GM12878 (cell line): ENCODE results near the gene PTPN2. TPM values are rescaled to one million over a fixed set of nuclear protein-coding genes. Genes with fewer than 3 reads are reported as not detected.

Experiments
- BACH1 ChIP-seq: fragments of 450-650 bp; IDR thresholded peaks from 2 replicates; pipeline ENCODE4 v1.6.1; 2017; ENCODE audit warnings: mild to moderate bottlenecking, borderline replicate concordance
- DPF2 ChIP-seq: fragments of 450-650 bp; IDR thresholded peaks from 2 replicates; pipeline ENCODE4 v1.6.1; 2017; ENCODE audit warnings: mild to moderate bottlenecking
- ESRRA ChIP-seq: IDR thresholded peaks from 2 replicates; pipeline ENCODE4 v1.6.1; 2012; ENCODE audit warnings: mild to moderate bottlenecking, low read length, improper control_type of control experiment
- HCFC1 ChIP-seq: fragments of 150-350 bp; IDR thresholded peaks from 2 replicates; pipeline ENCODE4 v1.6.1; 2014; ENCODE audit warnings: low read length
- HDGF ChIP-seq: fragments of 450-650 bp; IDR thresholded peaks from 2 replicates; pipeline ENCODE4 v1.6.1; 2016; ENCODE audit warnings: antibody characterized with exemption
- IKZF2 ChIP-seq, 2 experiments: fragments of 450-650 bp; IDR thresholded peaks; 2 replicates each; pipeline ENCODE4 v1.6.1; 2017; ENCODE audit warnings: mild to moderate bottlenecking in 2 of 2, moderate library complexity in 2 of 2
- JUNB ChIP-seq: IDR thresholded peaks from 2 replicates; pipeline ENCODE4 v1.6.1; 2016; ENCODE audit warnings: antibody characterized with exemption, mild to moderate bottlenecking
- JUND ChIP-seq: IDR thresholded peaks from 2 replicates; pipeline ENCODE4 v1.6.1; 2012; ENCODE audit warnings: low read depth, mild to moderate bottlenecking, low read length, improper control_type of control experiment, moderate library complexity
- LARP7 ChIP-seq: fragments of 450-650 bp; IDR thresholded peaks from 2 replicates; pipeline ENCODE4 v1.6.1; 2017; ENCODE audit warnings: mild to moderate bottlenecking
- MEF2A ChIP-seq: IDR thresholded peaks from 2 replicates; pipeline ENCODE4 v1.6.1; 2011; ENCODE audit warnings: low read depth, mild to moderate bottlenecking, low read length, moderate library complexity; ENCODE audit not compliant: insufficient read depth
- NFYB ChIP-seq: IDR thresholded peaks from 2 replicates; pipeline ENCODE4 v1.6.1; 2011; ENCODE audit warnings: low read depth, mild to moderate bottlenecking, low read length, improper control_type of control experiment, moderate library complexity; ENCODE audit not compliant: insufficient read depth
- POLR2A ChIP-seq: IDR thresholded peaks from 2 replicates; pipeline ENCODE4 v1.6.1; 2011; ENCODE audit warnings: low read depth, mild to moderate bottlenecking, low read length
- RUNX3 ChIP-seq: IDR thresholded peaks from 2 replicates; pipeline ENCODE4 v1.6.1; 2012; ENCODE audit warnings: low read length, inconsistent platforms
- SIX5 ChIP-seq: IDR thresholded peaks from 2 replicates; pipeline ENCODE4 v1.6.1; 2011; ENCODE audit warnings: mild to moderate bottlenecking, low read depth, low read length, moderate library complexity; ENCODE audit not compliant: severe bottlenecking
- STAT1 ChIP-seq: fragments of 450-650 bp; conservative IDR thresholded peaks from 2 replicates; pipeline ENCODE4 v1.6.1; 2014; ENCODE audit warnings: antibody characterized with exemption, mild to moderate bottlenecking
- STAT3 ChIP-seq: IDR thresholded peaks from 2 replicates; pipeline ENCODE4 v1.6.1; 2011; ENCODE audit warnings: low read depth, low read length, improper control_type of control experiment
- TARDBP ChIP-seq: IDR thresholded peaks from 2 replicates; pipeline ENCODE4 v1.6.1; 2016; ENCODE audit warnings: borderline replicate concordance
- YY1 ChIP-seq: IDR thresholded peaks from 2 replicates; pipeline ENCODE4 v1.6.1; 2011; ENCODE audit warnings: low read depth, mild to moderate bottlenecking, low read length
- polyA plus RNA-seq, 11 experiments: library from polyadenylated mRNA; depleted of rRNA in 4 of 11; unstranded in 6 of 11; stranded (reverse) in 5 of 11; fragments of >200 nt; fragmentation: Nextera tagmentation in 4 of 11; fragmentation: Illumina TruSeq in 1 of 11; extraction: Ambion mirVana in 4 of 11; extraction: Trizol in 1 of 11; gene quantifications; 1 replicate in 1 of 11; 2 replicates in 10 of 11; pipeline versions ENCODE4 v1.2.1 to v1.2.3, GENCODE V29; 2011 to 2016; ENCODE audit warnings: inconsistent platforms in 2 of 11, missing spikeins in 2 of 11, low read depth in 1 of 11
- total RNA-seq, 4 experiments: library from RNA; depleted of rRNA in 3 of 4; stranded (reverse); fragments of >200 nt in 3 of 4; fragmentation: Illumina TruSeq in 1 of 4; extraction: Trizol in 1 of 4; gene quantifications; 2 replicates each; pipeline versions ENCODE4 v1.2.1 to v1.2.3, GENCODE V29; 2013 to 2021
- TF ChIP-seq, protein P1 (sequence below): fragments of 450-650 bp; IDR thresholded peaks from 2 replicates; pipeline ENCODE4 v1.6.1; 2018; ENCODE audit warnings: mild to moderate bottlenecking, low read depth, moderate library complexity; ENCODE audit not compliant: partially characterized antibody
- TF ChIP-seq, protein P2 (sequence below): IDR thresholded peaks from 2 replicates; pipeline ENCODE4 v1.6.1; 2012; ENCODE audit warnings: improper control_type of control experiment, low read depth, low read length; ENCODE audit not compliant: insufficient replicate concordance
- TF ChIP-seq, protein P3 (sequence below): IDR thresholded peaks from 2 replicates; pipeline ENCODE4 v1.6.1; 2012; ENCODE audit warnings: low read depth, low read length, improper control_type of control experiment
- TF ChIP-seq, protein P4 (sequence below): IDR thresholded peaks from 2 replicates; pipeline ENCODE4 v1.6.1; 2012; ENCODE audit warnings: low read length, inconsistent platforms

The PTPN2 gene
- total and polyA plus RNA-seq, 10 of the 15 experiments (the other 5 are each of a cell fraction or from before 2014, with no cell fraction given) = 46.5 to 86.7 (median 64.6) TPM

DNA sequence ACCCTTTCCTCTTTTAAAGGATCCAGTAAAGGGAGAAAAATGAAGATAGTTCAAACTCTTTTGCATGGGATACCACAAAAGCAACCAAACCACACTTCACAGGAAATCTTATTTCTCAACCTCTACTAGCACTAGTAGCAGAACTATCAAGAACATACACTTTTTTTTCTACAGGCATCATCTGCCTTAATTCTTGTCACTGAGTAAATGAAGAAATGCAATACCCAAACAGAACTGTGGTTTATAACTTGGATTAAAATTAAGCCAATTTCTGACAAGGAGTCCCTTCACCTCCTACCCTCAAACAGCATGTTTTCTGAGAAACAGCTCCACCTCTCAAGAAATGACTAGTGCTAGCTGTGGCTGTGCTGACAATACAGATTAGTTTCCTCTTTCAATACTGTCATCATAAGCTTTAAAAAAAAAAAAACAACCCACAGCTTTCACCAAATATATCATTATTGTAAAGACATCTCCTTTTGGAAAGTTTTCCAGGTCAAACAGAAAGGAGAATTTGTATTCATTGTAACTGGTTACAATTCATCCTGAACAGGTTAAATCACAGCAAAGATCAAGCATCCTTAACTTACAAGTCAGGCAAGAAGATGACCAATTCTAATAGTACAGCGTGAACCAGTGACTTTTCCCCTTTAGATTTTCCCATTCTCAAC is 44.4 kb downstream of the PTPN2 start (continued):
- TF ChIP-seq HDGF (no peak), TARDBP (no peak), LARP7 (no peak), BACH1 (peak; percentile 36; the same call in 1 of the 2 replicates), NFYB (no peak), HCFC1 (no peak), IKZF2 (IDR thresholded peaks at IDR 0.05) (peak; percentile 74 to 76), DPF2 (0 out of 2 replicates have a peak, but pooled peaks have one; percentile 74), POLR2A (no peak), RUNX3 (peak; percentile 92), STAT3 (peak; percentile 99; the same call in 1 of the 2 replicates), YY1 (no peak), ESRRA (no peak), MEF2A (peak; percentile 43; the same call in 1 of the 2 replicates), SIX5 (no peak), JUND (peak; percentile 81), STAT1 (no peak), JUNB (peak; percentile 91)
- TF ChIP-seq, protein P1, sequence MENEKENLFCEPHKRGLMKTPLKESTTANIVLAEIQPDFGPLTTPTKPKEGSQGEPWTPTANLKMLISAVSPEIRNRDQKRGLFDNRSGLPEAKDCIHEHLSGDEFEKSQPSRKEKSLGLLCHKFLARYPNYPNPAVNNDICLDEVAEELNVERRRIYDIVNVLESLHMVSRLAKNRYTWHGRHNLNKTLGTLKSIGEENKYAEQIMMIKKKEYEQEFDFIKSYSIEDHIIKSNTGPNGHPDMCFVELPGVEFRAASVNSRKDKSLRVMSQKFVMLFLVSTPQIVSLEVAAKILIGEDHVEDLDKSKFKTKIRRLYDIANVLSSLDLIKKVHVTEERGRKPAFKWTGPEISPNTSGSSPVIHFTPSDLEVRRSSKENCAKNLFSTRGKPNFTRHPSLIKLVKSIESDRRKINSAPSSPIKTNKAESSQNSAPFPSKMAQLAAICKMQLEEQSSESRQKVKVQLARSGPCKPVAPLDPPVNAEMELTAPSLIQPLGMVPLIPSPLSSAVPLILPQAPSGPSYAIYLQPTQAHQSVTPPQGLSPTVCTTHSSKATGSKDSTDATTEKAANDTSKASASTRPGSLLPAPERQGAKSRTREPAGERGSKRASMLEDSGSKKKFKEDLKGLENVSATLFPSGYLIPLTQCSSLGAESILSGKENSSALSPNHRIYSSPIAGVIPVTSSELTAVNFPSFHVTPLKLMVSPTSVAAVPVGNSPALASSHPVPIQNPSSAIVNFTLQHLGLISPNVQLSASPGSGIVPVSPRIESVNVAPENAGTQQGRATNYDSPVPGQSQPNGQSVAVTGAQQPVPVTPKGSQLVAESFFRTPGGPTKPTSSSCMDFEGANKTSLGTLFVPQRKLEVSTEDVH = peak; percentile 16
- TF ChIP-seq, protein P2, sequence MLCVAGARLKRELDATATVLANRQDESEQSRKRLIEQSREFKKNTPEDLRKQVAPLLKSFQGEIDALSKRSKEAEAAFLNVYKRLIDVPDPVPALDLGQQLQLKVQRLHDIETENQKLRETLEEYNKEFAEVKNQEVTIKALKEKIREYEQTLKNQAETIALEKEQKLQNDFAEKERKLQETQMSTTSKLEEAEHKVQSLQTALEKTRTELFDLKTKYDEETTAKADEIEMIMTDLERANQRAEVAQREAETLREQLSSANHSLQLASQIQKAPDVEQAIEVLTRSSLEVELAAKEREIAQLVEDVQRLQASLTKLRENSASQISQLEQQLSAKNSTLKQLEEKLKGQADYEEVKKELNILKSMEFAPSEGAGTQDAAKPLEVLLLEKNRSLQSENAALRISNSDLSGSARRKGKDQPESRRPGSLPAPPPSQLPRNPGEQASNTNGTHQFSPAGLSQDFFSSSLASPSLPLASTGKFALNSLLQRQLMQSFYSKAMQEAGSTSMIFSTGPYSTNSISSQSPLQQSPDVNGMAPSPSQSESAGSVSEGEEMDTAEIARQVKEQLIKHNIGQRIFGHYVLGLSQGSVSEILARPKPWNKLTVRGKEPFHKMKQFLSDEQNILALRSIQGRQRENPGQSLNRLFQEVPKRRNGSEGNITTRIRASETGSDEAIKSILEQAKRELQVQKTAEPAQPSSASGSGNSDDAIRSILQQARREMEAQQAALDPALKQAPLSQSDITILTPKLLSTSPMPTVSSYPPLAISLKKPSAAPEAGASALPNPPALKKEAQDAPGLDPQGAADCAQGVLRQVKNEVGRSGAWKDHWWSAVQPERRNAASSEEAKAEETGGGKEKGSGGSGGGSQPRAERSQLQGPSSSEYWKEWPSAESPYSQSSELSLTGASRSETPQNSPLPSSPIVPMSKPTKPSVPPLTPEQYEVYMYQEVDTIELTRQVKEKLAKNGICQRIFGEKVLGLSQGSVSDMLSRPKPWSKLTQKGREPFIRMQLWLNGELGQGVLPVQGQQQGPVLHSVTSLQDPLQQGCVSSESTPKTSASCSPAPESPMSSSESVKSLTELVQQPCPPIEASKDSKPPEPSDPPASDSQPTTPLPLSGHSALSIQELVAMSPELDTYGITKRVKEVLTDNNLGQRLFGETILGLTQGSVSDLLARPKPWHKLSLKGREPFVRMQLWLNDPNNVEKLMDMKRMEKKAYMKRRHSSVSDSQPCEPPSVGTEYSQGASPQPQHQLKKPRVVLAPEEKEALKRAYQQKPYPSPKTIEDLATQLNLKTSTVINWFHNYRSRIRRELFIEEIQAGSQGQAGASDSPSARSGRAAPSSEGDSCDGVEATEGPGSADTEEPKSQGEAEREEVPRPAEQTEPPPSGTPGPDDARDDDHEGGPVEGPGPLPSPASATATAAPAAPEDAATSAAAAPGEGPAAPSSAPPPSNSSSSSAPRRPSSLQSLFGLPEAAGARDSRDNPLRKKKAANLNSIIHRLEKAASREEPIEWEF = no peak
- TF ChIP-seq, protein P3, sequence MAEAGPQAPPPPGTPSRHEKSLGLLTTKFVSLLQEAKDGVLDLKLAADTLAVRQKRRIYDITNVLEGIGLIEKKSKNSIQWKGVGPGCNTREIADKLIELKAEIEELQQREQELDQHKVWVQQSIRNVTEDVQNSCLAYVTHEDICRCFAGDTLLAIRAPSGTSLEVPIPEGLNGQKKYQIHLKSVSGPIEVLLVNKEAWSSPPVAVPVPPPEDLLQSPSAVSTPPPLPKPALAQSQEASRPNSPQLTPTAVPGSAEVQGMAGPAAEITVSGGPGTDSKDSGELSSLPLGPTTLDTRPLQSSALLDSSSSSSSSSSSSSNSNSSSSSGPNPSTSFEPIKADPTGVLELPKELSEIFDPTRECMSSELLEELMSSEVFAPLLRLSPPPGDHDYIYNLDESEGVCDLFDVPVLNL = no peak
- TF ChIP-seq, protein P4, sequence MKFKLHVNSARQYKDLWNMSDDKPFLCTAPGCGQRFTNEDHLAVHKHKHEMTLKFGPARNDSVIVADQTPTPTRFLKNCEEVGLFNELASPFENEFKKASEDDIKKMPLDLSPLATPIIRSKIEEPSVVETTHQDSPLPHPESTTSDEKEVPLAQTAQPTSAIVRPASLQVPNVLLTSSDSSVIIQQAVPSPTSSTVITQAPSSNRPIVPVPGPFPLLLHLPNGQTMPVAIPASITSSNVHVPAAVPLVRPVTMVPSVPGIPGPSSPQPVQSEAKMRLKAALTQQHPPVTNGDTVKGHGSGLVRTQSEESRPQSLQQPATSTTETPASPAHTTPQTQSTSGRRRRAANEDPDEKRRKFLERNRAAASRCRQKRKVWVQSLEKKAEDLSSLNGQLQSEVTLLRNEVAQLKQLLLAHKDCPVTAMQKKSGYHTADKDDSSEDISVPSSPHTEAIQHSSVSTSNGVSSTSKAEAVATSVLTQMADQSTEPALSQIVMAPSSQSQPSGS = peak; percentile 69
